Thyroid gland (tissue), 4 donors: ENCODE results near the gene CDPF1.

Experiments used
- POLR2A ChIP-seq, 2 donors: fragments of 450-650 bp; IDR thresholded peaks; one replicate each; pipeline ENCODE4 v1.6.1; 2017; ENCODE audit warnings: antibody characterized with exemption in 2 of 2, mild to moderate bottlenecking in 2 of 2, moderate library complexity in 1 of 2
- TF ChIP-seq, protein P1 (sequence below), 6 experiments: fragments of 200-600 bp in 3 of 6; fragments of 450-650 bp in 3 of 6; sonication (generic) in 3 of 6; IDR thresholded peaks; one replicate each; pipeline ENCODE4 v1.5.1; 2016 to 2019; ENCODE audit warnings: antibody characterized with exemption in 6 of 6, mild to moderate bottlenecking in 2 of 6, inconsistent platforms in 1 of 6, moderate library complexity in 1 of 6

DNA sequence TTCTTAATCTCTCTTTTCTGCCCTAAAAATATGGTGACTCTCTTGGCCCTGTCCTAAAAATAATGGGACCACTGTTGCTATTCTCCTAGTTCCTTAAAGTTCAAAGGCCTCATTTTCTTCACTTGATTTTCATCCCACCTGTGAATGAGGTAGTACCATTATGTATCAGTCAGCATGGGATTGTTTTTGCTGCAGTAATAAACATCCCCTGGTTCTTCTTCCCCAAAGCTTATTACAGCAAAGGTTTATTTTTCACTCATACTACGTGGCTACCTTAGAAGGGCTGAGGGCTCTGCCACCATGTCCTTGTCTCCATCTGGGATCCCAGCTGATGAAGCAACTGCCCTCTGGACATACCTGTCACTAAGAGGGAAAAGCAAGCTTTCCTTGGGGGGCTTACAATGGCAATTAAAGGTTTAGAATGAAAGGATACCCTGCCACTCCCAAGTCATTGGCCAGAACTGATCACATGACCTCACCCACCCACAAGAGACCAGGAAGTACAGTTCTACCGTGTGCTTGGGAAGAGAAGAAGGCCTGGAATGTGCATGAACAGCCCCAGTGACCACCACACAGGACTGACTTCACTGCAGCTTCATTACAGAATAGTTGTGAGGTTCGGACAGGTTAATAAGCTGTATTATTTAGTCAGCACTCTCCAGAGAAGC is 25.5 kb upstream of the CDPF1 start:
- TF ChIP-seq, protein P1, sequence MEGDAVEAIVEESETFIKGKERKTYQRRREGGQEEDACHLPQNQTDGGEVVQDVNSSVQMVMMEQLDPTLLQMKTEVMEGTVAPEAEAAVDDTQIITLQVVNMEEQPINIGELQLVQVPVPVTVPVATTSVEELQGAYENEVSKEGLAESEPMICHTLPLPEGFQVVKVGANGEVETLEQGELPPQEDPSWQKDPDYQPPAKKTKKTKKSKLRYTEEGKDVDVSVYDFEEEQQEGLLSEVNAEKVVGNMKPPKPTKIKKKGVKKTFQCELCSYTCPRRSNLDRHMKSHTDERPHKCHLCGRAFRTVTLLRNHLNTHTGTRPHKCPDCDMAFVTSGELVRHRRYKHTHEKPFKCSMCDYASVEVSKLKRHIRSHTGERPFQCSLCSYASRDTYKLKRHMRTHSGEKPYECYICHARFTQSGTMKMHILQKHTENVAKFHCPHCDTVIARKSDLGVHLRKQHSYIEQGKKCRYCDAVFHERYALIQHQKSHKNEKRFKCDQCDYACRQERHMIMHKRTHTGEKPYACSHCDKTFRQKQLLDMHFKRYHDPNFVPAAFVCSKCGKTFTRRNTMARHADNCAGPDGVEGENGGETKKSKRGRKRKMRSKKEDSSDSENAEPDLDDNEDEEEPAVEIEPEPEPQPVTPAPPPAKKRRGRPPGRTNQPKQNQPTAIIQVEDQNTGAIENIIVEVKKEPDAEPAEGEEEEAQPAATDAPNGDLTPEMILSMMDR (IDR thresholded peaks at IDR 0.05) = no peak
- TF ChIP-seq POLR2A (IDR thresholded peaks at IDR 0.05) = no peak
